GM10248 (cell line): ENCODE data around the gene RAB40C.

Source experiments
- CTCF ChIA-PET: fragments of 300-600 bp; sonication (Branson Sonifier 250); formaldehyde crosslinking; extraction: SDS; loops from one replicate; lab custom pipeline; 2021; ENCODE audit warnings: antibody characterized with exemption; lab: Yijun Ruan, JAX
- POLR2A ChIA-PET: fragments of 350-650 bp; sonication (Branson Sonifier 250); formaldehyde crosslinking; extraction: SDS; loops from one replicate; lab custom pipeline; 2020; ENCODE audit warnings: antibody characterized with exemption; lab: Yijun Ruan, JAX
- DNase-seq: peaks from one replicate; pipeline ENCODE4 v3.0.0; 2012; ENCODE audit errors: extremely low spot score
- CTCF ChIP-seq: IDR thresholded peaks from 2 replicates; pipeline ENCODE4 v1.5.1; 2012; ENCODE audit warnings: mild to moderate bottlenecking, low read depth; ENCODE audit errors: extremely low read depth, missing control alignments, control extremely low read depth

RAB40C gene

GRCh38 chr16:589658-590187 lies at the start of gene RAB40C:
TSS of gene RAB40C (plus strand) at chr16:590066. CDS start at chr16:590292, 226 bp downstream.
- ChIA-PET CTCF (interaction anchor here (0.9 to 1.3 kb wide), 2 partner anchors 16 to 483 kb away, joined by 3 read pairs; no protein-coding TSS in a partner anchor), POLR2A (no interaction called here)
- DNase-seq: peak; percentile 99
- TF ChIP-seq CTCF: peak; percentile 17

- POLR2A ChIA-PET: interaction anchor here (0.6 kb wide), 2 partner anchors 63 to 154 kb away, joined by 3 to 6 read pairs; no protein-coding TSS in a partner anchor
- CTCF ChIA-PET: no interaction called here
- TF ChIP-seq CTCF: no peak
- no peak for DNase-seq
Observed at GRCh38 chr16:540645-541340, 49.1 kb upstream of the RAB40C start.

GRCh38 chr16:543301-544164 lies 46.3 kb upstream of the RAB40C start:
- POLR2A ChIA-PET: interaction anchor here (0.7 kb wide), 1 partner anchor 10 kb away, joined by 3 read pairs; no protein-coding TSS in a partner anchor
- CTCF ChIA-PET: interaction anchor here (1.1 kb wide), 1 partner anchor 11 kb away, joined by 3 read pairs; no protein-coding TSS in a partner anchor
- DNase-seq: no peak
- TF ChIP-seq CTCF: no peak

GRCh38 chr16:544517-544916 lies 45.3 kb upstream of the RAB40C start:
- ChIA-PET POLR2A (no interaction called here), CTCF (no interaction called here)
- no peak for TF ChIP-seq CTCF
- DNase-seq: no peak

- ChIA-PET POLR2A (no interaction called here), CTCF (interaction anchor here (1.1 kb wide), 1 partner anchor 103 kb away, joined by 3 read pairs; no protein-coding TSS in a partner anchor)
- no peak for DNase-seq
- TF ChIP-seq CTCF: no peak
Observed at GRCh38 chr16:546909-547770, 42.7 kb upstream of the RAB40C start.

GRCh38 chr16:548586-548985 lies 41.3 kb upstream of the RAB40C start:
- POLR2A ChIA-PET: no interaction called here
- no peak for TF ChIP-seq CTCF
- DNase-seq: no peak
- CTCF ChIA-PET: no interaction called here
